SK-N-SH treated with all-trans-retinoic acid at 6 μM for 48 hours (cell line): ENCODE results near the gene HK3.

Source experiments
- ARNTL ChIP-seq: fragments of 450-650 bp; formaldehyde crosslinking; IDR thresholded peaks from 2 replicates; pipeline ENCODE4 v1.5.0; 2020; ENCODE audit warnings: low read depth, mild to moderate bottlenecking, moderate library complexity, borderline replicate concordance
- BACH2 ChIP-seq: fragments of 250-450 bp; sonication (Bioruptor Pico); IDR thresholded peaks from 2 replicates; pipeline ENCODE4 v1.9.0; 2021; ENCODE audit warnings: mild to moderate bottlenecking, borderline replicate concordance
- PATZ1 ChIP-seq: fragments of 250-450 bp; sonication (Bioruptor Pico); IDR thresholded peaks from 2 replicates; pipeline ENCODE4 v1.8.0; 2020; ENCODE audit warnings: mild to moderate bottlenecking, moderate library complexity, borderline replicate concordance
- RARB ChIP-seq: fragments of 250-450 bp; sonication (Bioruptor Pico); IDR thresholded peaks from 2 replicates; pipeline ENCODE4 v1.8.0; 2021; ENCODE audit warnings: mild to moderate bottlenecking, moderate library complexity
- TCF4 ChIP-seq: fragments of 250-450 bp; sonication (Bioruptor Pico); IDR thresholded peaks from 2 replicates; pipeline ENCODE4 v1.8.0; 2021; ENCODE audit warnings: mild to moderate bottlenecking, moderate library complexity, borderline replicate concordance
- ZNF70 ChIP-seq: fragments of 450-650 bp; formaldehyde crosslinking; IDR thresholded peaks from 2 replicates; pipeline ENCODE4 v1.5.0; 2020; ENCODE audit warnings: mild to moderate bottlenecking, moderate library complexity

- TF ChIP-seq TCF4 (no peak), ZNF70 (CRISPR knock-in tag) (no peak), PATZ1 (CRISPR knock-in tag) (no peak), ARNTL (no peak), BACH2 (no peak), RARB (CRISPR knock-in tag) (no peak)
Measured at GRCh38 chr5:176863041-176863764, 35.9 kb downstream of the HK3 start.
